ENCODE results near the gene MAP7. TPM values are rescaled to one million over a fixed set of nuclear protein-coding genes. Genes with fewer than 3 reads are reported as not detected.

The MAP7 gene
- total RNA-seq, 1 donor from 2014 or later, result 101 TPM

DNA sequence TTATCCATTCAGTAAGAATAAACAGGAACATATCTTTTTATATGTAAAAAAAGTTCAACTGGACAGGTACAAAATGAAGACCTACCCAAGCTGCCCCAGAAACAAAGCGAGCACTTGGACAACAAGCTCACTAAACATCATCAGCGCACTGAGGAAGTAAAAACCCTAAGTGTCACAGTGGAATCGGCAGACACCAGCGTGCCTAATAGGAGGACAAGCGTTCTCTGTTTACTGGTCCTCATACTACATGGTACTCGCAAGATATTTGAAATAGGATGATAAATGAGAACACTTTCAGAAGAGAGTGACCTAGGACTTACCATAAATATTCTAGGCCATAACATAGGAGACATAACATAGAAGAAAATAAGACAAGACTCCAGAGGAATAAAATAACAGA lies 18.2 kb downstream of the MAP7 start:
- TF ChIP-seq, protein P1, sequence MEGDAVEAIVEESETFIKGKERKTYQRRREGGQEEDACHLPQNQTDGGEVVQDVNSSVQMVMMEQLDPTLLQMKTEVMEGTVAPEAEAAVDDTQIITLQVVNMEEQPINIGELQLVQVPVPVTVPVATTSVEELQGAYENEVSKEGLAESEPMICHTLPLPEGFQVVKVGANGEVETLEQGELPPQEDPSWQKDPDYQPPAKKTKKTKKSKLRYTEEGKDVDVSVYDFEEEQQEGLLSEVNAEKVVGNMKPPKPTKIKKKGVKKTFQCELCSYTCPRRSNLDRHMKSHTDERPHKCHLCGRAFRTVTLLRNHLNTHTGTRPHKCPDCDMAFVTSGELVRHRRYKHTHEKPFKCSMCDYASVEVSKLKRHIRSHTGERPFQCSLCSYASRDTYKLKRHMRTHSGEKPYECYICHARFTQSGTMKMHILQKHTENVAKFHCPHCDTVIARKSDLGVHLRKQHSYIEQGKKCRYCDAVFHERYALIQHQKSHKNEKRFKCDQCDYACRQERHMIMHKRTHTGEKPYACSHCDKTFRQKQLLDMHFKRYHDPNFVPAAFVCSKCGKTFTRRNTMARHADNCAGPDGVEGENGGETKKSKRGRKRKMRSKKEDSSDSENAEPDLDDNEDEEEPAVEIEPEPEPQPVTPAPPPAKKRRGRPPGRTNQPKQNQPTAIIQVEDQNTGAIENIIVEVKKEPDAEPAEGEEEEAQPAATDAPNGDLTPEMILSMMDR (IDR thresholded peaks at IDR 0.05; ENCODE audit: unreplicated experiment), result no peak
- Mint-ChIP-seq H3K4me1 (ENCODE audit: low read depth) (peaks cover 52% of the 10 kb centered on the region), H3K27me3 (no peaks in the 10 kb centered on the region), H3K9me3 (ENCODE audit: low read depth) (no peaks in the 10 kb centered on the region), H3K27ac (no peak overlapping the region), H3K36me3 (ENCODE audit: insufficient read depth) (peaks cover 12% of the 10 kb centered on the region), H3K4me3 (ENCODE audit: low read depth) (no peak overlapping the region)
- no peak for DNase-seq (ENCODE audit: low spot score, unreplicated experiment)

- peaks cover 68% of the 10 kb centered on the region for H3K4me1 Mint-ChIP-seq (ENCODE audit: low read depth)
- no peak overlapping the region for H3K4me3 Mint-ChIP-seq (ENCODE audit: low read depth)
- no peak overlapping the region for H3K27ac Mint-ChIP-seq
- H3K27me3 Mint-ChIP-seq, result no peaks in the 10 kb centered on the region
- no peak for DNase-seq (ENCODE audit: low spot score, unreplicated experiment)
- no peaks in the 10 kb centered on the region for H3K9me3 Mint-ChIP-seq (ENCODE audit: low read depth)
- H3K36me3 Mint-ChIP-seq (ENCODE audit: insufficient read depth), result peaks cover 4% of the 10 kb centered on the region
- TF ChIP-seq, protein P1 (IDR thresholded peaks at IDR 0.05; ENCODE audit: unreplicated experiment), result no peak
Observed at GRCh38 chr6:136529710-136530109, 20.5 kb downstream of the MAP7 start.

DNA sequence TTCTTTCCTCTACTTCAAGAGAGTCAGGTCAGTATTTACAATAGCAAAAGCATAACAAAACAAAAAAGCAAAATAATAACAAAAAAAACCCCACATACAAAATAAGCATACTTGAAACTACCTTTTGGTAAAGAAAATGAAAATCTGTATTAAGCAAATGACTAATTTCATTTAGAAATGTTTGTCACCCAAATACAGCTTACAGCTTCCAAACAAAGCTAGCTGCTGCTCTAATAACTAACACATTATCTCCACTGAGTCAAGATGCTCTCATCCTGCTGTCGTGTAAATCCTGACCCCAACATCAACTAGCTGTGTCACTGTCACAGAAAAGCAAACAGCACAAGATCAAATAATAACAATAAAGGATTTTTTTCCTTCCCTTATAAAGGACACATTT lies 21.7 kb downstream of the MAP7 start:
- H3K27ac Mint-ChIP-seq, result peak overlapping the region; percentile 37
- peaks cover 68% of the 10 kb centered on the region for H3K4me1 Mint-ChIP-seq (ENCODE audit: low read depth)

GRCh38 chr6:136527831-136528230 lies 22.4 kb downstream of the MAP7 start:
- Mint-ChIP-seq H3K27me3 (no peaks in the 10 kb centered on the region), H3K9me3 (ENCODE audit: low read depth) (no peaks in the 10 kb centered on the region), H3K4me3 (ENCODE audit: low read depth) (no peak overlapping the region), H3K4me1 (ENCODE audit: low read depth) (peaks cover 61% of the 10 kb centered on the region), H3K36me3 (ENCODE audit: insufficient read depth) (peaks cover 1% of the 10 kb centered on the region), H3K27ac (no peak overlapping the region)
- TF ChIP-seq, protein P1 (IDR thresholded peaks at IDR 0.05; ENCODE audit: unreplicated experiment), result no peak
- no peak for DNase-seq (ENCODE audit: low spot score, unreplicated experiment)

More for the DNA sequence above, 21.7 kb downstream of the MAP7 start:
- TF ChIP-seq, protein P1 (IDR thresholded peaks at IDR 0.05; ENCODE audit: unreplicated experiment), result no peak
- Mint-ChIP-seq H3K27me3 (no peaks in the 10 kb centered on the region), H3K4me3 (ENCODE audit: low read depth) (no peak overlapping the region), H3K9me3 (ENCODE audit: low read depth) (no peaks in the 10 kb centered on the region), H3K36me3 (ENCODE audit: insufficient read depth) (peaks cover 1% of the 10 kb centered on the region)
- no peak for DNase-seq (ENCODE audit: low spot score, unreplicated experiment)

DNA sequence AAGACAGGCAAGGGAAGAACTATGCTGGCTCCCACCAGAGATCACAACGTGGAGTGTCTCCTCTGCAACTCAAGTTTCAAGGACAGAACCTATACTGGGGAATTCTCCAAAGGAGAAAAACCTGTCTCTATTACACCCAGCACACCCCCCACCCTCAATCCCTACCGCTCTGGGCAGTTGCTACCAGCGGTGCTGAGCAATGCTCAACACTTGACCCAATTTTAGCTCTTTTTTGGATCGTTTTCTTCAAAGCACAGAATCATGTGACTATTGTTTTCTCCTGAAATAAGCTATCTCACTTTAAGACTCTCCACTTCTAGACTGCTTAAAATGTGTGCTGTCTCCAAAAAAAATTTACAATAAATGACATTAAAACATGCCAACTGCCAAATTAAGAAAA lies 23.3 kb downstream of the MAP7 start:
- H3K4me1 Mint-ChIP-seq (ENCODE audit: low read depth), result peaks cover 56% of the 10 kb centered on the region
- H3K27me3 Mint-ChIP-seq, result no peaks in the 10 kb centered on the region
- DNase-seq (ENCODE audit: low spot score, unreplicated experiment), result no peak
- no peak overlapping the region for H3K4me3 Mint-ChIP-seq (ENCODE audit: low read depth)
- TF ChIP-seq, protein P1 (IDR thresholded peaks at IDR 0.05; ENCODE audit: unreplicated experiment), result no peak
- H3K36me3 Mint-ChIP-seq (ENCODE audit: insufficient read depth), result peaks cover 1% of the 10 kb centered on the region
- peak overlapping the region; percentile 91 for H3K27ac Mint-ChIP-seq
- H3K9me3 Mint-ChIP-seq (ENCODE audit: low read depth), result no peaks in the 10 kb centered on the region
